Right lobe of liver (tissue), 4 donors: Measurements from ENCODE around the gene FAF2.

Source experiments
- CTCF ChIP-seq, 4 donors: fragments of 200-600 bp in 3 of 4; fragments of 450-650 bp in 1 of 4; IDR thresholded peaks; one replicate each; pipeline versions ENCODE4 v1.5.1 to v1.8.0; 2016 to 2022; ENCODE audit warnings: antibody characterized with exemption in 4 of 4, mild to moderate bottlenecking in 2 of 4
- POLR2A ChIP-seq: fragments of 450-650 bp; IDR thresholded peaks from one replicate; pipeline ENCODE4 v1.6.1; 2017; ENCODE audit warnings: antibody characterized with exemption, mild to moderate bottlenecking
- donor health status: DM: no; HTN: no; CAD: no.
- donor health status: DM: no; HTN: no; CAD: no.
- donor health status: DM: no; HTN: yes; CAD: no.

- peak; percentile 98 for TF ChIP-seq POLR2A
- peak; percentile 75 to 96 (median 87) for TF ChIP-seq CTCF (IDR thresholded peaks at IDR 0.05)
Measured at GRCh38 chr5:176415952-176416924, 31.9 kb upstream of the FAF2 start, which contains the start of gene CLTB.
